ENCODE measurements around the gene JAK1.

JAK1 gene

DNA sequence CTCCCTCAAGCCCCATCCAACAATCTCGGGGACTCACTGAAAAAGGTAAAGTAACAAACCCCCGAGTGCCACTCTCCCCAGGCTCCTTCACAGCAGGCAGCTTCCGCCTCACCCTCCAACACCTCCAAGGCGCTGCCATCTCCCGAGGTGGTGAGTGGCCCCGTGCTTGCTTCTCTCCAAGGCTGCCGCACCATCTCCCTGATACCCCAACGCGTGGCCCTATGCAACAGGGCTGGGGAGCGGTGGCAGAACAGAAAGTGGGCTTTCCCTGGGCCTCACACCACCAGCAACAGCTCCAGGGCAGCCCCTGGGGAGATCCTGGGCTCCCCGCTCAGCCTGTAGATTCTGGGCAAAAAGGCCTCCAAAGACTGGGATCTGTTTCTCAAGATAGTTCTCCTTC lies 116.4 kb downstream of the JAK1 start:
- Histone ChIP-seq H3K27ac (ENCODE audit: low read length) (no peak overlapping the region), H3K9ac (ENCODE audit: low read length) (no peak overlapping the region), H3K36me3 (replicated peaks; ENCODE audit: low read depth, low read length) (peaks cover 14% of the 10 kb centered on the region), H3K4me2 (ENCODE audit: low read length) (no peak overlapping the region), H3K4me3 (ENCODE audit: low read length) (no peak overlapping the region), H3K79me2 (ENCODE audit: low read length) (no peaks in the 10 kb centered on the region), H2AFZ (ENCODE audit: low read depth, low read length) (no peak overlapping the region), H3K9me3 (ENCODE audit: insufficient read depth, low read length) (no peaks in the 10 kb centered on the region), H4K20me1 (ENCODE audit: insufficient read depth, low read length) (no peaks in the 10 kb centered on the region), H3K27me3 (ENCODE audit: low read depth, low read length) (no peaks in the 10 kb centered on the region), H3K4me1 (ENCODE audit: low read length) (no peaks in the 10 kb centered on the region)
- TF ChIP-seq EZH2phosphoT487 (IDR thresholded peaks at IDR 0.05; ENCODE audit: low read depth): no peak
- TF ChIP-seq, protein P1, sequence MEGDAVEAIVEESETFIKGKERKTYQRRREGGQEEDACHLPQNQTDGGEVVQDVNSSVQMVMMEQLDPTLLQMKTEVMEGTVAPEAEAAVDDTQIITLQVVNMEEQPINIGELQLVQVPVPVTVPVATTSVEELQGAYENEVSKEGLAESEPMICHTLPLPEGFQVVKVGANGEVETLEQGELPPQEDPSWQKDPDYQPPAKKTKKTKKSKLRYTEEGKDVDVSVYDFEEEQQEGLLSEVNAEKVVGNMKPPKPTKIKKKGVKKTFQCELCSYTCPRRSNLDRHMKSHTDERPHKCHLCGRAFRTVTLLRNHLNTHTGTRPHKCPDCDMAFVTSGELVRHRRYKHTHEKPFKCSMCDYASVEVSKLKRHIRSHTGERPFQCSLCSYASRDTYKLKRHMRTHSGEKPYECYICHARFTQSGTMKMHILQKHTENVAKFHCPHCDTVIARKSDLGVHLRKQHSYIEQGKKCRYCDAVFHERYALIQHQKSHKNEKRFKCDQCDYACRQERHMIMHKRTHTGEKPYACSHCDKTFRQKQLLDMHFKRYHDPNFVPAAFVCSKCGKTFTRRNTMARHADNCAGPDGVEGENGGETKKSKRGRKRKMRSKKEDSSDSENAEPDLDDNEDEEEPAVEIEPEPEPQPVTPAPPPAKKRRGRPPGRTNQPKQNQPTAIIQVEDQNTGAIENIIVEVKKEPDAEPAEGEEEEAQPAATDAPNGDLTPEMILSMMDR (IDR thresholded peaks at IDR 0.05; ENCODE audit: low read depth, low read length): no peak

DNA sequence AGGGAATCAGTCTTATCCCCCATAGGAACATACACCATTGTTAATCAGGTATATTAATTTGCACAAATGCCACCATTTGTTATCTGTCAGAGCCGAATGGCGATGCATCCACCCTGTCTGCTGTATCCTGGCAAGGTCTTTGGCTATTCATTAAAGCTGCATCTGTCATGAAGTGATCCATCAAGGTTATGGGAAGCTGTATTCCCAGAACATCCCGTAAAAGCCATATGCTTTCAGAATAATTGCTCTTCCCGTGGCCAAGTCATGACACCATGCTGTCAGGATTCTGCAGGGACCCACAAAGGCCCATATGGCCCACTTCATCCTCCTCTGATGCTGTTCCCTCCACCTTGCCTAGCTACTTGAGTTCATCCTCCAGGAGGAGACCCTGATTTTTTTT lies 117.5 kb downstream of the JAK1 start:
- no peak overlapping the region for H3K9ac ChIP-seq (ENCODE audit: low read length)
- H3K4me1 ChIP-seq (ENCODE audit: low read length): no peaks in the 10 kb centered on the region
- H3K36me3 ChIP-seq (replicated peaks; ENCODE audit: low read depth, low read length): peaks cover 11% of the 10 kb centered on the region
- H3K9me3 ChIP-seq (ENCODE audit: insufficient read depth, low read length): no peaks in the 10 kb centered on the region
- H3K27me3 ChIP-seq (ENCODE audit: low read depth, low read length): no peaks in the 10 kb centered on the region
- H2AFZ ChIP-seq (ENCODE audit: low read depth, low read length): no peak overlapping the region
- H3K4me3 ChIP-seq (ENCODE audit: low read length): no peak overlapping the region
- TF ChIP-seq, protein P1 (IDR thresholded peaks at IDR 0.05; ENCODE audit: low read depth, low read length): no peak
- TF ChIP-seq EZH2phosphoT487 (IDR thresholded peaks at IDR 0.05; ENCODE audit: low read depth): no peak
- H3K27ac ChIP-seq (ENCODE audit: low read length): no peak overlapping the region
- H3K4me2 ChIP-seq (ENCODE audit: low read length): no peak overlapping the region
- no peaks in the 10 kb centered on the region for H3K79me2 ChIP-seq (ENCODE audit: low read length)
- H4K20me1 ChIP-seq (ENCODE audit: insufficient read depth, low read length): no peaks in the 10 kb centered on the region

- Histone ChIP-seq H3K79me2 (ENCODE audit: low read length) (no peaks in the 10 kb centered on the region), H2AFZ (ENCODE audit: low read depth, low read length) (no peak overlapping the region), H3K27me3 (ENCODE audit: low read depth, low read length) (no peaks in the 10 kb centered on the region), H3K36me3 (replicated peaks; ENCODE audit: low read depth, low read length) (peaks cover 6% of the 10 kb centered on the region), H3K4me3 (ENCODE audit: low read length) (no peak overlapping the region), H3K4me1 (ENCODE audit: low read length) (no peaks in the 10 kb centered on the region), H3K4me2 (ENCODE audit: low read length) (no peak overlapping the region), H4K20me1 (ENCODE audit: insufficient read depth, low read length) (no peaks in the 10 kb centered on the region), H3K27ac (ENCODE audit: low read length) (no peak overlapping the region), H3K9me3 (ENCODE audit: insufficient read depth, low read length) (no peaks in the 10 kb centered on the region), H3K9ac (ENCODE audit: low read length) (no peak overlapping the region)
- TF ChIP-seq EZH2phosphoT487 (IDR thresholded peaks at IDR 0.05; ENCODE audit: low read depth): no peak
- TF ChIP-seq, protein P1 (IDR thresholded peaks at IDR 0.05; ENCODE audit: low read depth, low read length): no peak
Observed at GRCh38 chr1:64848136-64848535, 118.2 kb downstream of the JAK1 start.

DNA sequence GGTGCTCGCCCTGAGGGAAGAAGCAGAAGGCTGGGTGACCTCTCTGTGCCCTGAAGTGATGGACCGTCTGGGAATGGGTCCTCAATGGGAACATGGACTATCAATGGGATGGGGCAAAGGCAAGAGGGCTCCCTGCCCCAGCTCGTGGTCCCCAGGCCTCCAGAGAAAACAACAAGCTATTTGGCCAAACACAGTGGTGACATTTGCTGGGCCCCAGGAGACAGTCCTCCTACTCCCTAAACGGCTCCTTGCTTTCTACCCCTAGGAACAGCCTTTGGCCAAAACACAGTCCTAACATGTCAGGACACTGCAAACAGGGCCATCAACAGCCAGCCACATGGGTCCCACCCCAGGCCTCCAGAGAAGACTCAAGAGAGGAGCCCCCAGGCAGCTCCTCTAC lies 118.7 kb downstream of the JAK1 start:
- TF ChIP-seq EZH2phosphoT487 (IDR thresholded peaks at IDR 0.05; ENCODE audit: low read depth): no peak
- TF ChIP-seq, protein P1 (IDR thresholded peaks at IDR 0.05; ENCODE audit: low read depth, low read length): no peak
- Histone ChIP-seq H3K9me3 (ENCODE audit: insufficient read depth, low read length) (no peaks in the 10 kb centered on the region), H3K4me2 (ENCODE audit: low read length) (no peak overlapping the region), H4K20me1 (ENCODE audit: insufficient read depth, low read length) (peaks cover 5% of the 10 kb centered on the region; the same call in 1 of the 2 replicates), H3K9ac (ENCODE audit: low read length) (no peak overlapping the region), H3K27me3 (ENCODE audit: low read depth, low read length) (no peaks in the 10 kb centered on the region), H3K4me1 (ENCODE audit: low read length) (peaks cover 2% of the 10 kb centered on the region), H3K4me3 (ENCODE audit: low read length) (no peak overlapping the region), H3K27ac (ENCODE audit: low read length) (no peak overlapping the region), H3K79me2 (ENCODE audit: low read length) (no peaks in the 10 kb centered on the region), H2AFZ (ENCODE audit: low read depth, low read length) (no peak overlapping the region), H3K36me3 (replicated peaks; ENCODE audit: low read depth, low read length) (peaks cover 5% of the 10 kb centered on the region)

Measured in OCI-LY3 (cell line).